Mesothelial cell of epicardium (in vitro differentiated cells): ENCODE measurements around the gene HSD11B2. TPM values are rescaled to one million over a fixed set of nuclear protein-coding genes. Genes with fewer than 3 reads are reported as not detected.

Experiments used
- DNase-seq, 2 experiments: peaks; one replicate each; pipeline ENCODE4 v3.0.0; 2021; ENCODE audit warnings: low spot score in 2 of 2; ENCODE audit not compliant: unreplicated experiment in 2 of 2
- H3K27ac Mint-ChIP-seq: 2 replicates; pipeline ENCODE4 v1.8.0; 2021; ENCODE audit warnings: mixed read lengths
- H3K27me3 Mint-ChIP-seq: 2 replicates; pipeline ENCODE4 v1.8.0; 2021; ENCODE audit warnings: low read depth, mixed read lengths
- H3K36me3 Mint-ChIP-seq: 2 replicates; pipeline ENCODE4 v1.8.0; 2021; ENCODE audit warnings: mixed read lengths
- H3K4me1 Mint-ChIP-seq: 2 replicates; pipeline ENCODE4 v1.8.0; 2021; ENCODE audit warnings: mixed read lengths
- H3K4me3 Mint-ChIP-seq: 2 replicates; pipeline ENCODE4 v1.8.0; 2021; ENCODE audit warnings: mild to moderate bottlenecking, moderate library complexity, mixed read lengths
- H3K9me3 Mint-ChIP-seq: 2 replicates; pipeline ENCODE4 v1.8.0; 2021; ENCODE audit warnings: mixed read lengths
- total RNA-seq: library from RNA; stranded (reverse); gene quantifications from 3 replicates; pipeline ENCODE4 v1.2.1, GENCODE V29; 2021
- TF ChIP-seq, protein P1 (sequence below): fragments of 200-600 bp; sonication (generic); IDR thresholded peaks from one replicate; pipeline ENCODE4 v1.5.0; 2021; ENCODE audit warnings: antibody characterized with exemption; ENCODE audit not compliant: unreplicated experiment

Gene HSD11B2
- total RNA-seq, 1 donor from 2014 or later: 3.7 TPM

DNA sequence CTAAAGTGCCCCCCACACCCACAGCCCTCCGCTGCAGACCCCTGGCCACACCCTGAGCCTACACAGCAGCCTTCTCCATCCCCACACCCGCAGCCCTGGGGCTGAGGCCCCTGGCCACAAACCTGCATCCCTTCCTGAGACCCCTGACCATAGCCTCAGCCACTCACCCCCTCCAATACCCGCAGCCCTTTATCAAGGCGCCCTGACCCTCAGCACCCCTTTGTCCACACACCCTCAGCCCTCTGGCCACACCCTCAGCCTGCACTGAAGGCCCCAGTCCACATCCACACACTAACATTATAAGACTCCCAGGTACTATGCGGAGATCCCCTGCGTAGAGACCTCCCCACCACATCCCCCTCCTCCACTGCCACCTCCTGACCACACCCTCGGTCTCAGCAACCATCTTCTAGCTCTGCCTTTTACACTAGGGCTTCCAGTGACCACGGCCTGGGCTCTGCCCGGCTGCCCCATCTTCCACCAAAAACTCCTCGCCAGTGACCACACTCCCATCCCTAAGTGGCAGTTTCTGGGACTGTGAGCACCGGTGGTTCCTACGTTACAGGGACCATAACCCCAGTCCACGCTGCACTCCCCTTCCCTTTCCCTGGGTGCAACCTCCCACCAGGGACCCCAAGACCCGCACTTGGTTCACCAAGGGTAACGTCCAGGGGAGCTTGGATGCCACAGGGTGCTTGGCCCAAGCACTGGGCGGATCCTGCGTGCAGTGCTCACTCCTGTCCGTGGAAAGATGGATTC, 38.4 kb upstream of the HSD11B2 start:
- peak overlapping the region; percentile 36 for H3K4me3 Mint-ChIP-seq
- H3K27me3 Mint-ChIP-seq: peaks cover 71% of the 10 kb centered on the region
- H3K4me1 Mint-ChIP-seq: peaks cover 22% of the 10 kb centered on the region
- TF ChIP-seq, protein P1, sequence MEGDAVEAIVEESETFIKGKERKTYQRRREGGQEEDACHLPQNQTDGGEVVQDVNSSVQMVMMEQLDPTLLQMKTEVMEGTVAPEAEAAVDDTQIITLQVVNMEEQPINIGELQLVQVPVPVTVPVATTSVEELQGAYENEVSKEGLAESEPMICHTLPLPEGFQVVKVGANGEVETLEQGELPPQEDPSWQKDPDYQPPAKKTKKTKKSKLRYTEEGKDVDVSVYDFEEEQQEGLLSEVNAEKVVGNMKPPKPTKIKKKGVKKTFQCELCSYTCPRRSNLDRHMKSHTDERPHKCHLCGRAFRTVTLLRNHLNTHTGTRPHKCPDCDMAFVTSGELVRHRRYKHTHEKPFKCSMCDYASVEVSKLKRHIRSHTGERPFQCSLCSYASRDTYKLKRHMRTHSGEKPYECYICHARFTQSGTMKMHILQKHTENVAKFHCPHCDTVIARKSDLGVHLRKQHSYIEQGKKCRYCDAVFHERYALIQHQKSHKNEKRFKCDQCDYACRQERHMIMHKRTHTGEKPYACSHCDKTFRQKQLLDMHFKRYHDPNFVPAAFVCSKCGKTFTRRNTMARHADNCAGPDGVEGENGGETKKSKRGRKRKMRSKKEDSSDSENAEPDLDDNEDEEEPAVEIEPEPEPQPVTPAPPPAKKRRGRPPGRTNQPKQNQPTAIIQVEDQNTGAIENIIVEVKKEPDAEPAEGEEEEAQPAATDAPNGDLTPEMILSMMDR: no peak
- H3K9me3 Mint-ChIP-seq: no peaks in the 10 kb centered on the region
- H3K27ac Mint-ChIP-seq: no peak overlapping the region
- DNase-seq: no peak
- no peaks in the 10 kb centered on the region for H3K36me3 Mint-ChIP-seq

GRCh38 chr16:67393111-67393787, 37.7 kb upstream of the HSD11B2 start, which contains the start of gene TPPP3:
Gene TPPP3 (minus strand): TSS chr16:67393498. CDS start chr16:67391111, 2,387 bp downstream.
- TF ChIP-seq, protein P1: peak; percentile 70
- Mint-ChIP-seq H3K27ac (no peak within 1 kb of the TSS), H3K36me3 (no peaks in the 10 kb centered on the region)

DNA sequence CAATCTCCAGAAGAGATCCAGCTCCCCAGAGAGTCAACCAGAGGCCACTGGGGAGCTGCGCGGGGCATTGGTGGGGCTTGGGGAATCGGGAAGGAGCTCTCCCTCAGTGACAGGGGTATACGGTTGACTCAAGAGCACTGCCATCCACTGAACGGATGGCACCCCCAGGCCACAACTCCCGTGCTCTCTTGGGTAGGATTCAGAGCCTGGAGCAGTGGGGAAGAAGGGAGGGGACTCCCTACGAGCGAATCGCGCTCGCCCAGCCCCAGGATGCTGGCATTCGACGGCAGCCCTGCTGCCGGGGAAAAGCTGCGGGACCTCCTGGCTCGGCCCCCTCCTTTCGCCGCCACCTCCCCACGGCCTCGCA, 37.1 kb upstream of the HSD11B2 start:
- no peak for DNase-seq
- Mint-ChIP-seq H3K27ac (no peak overlapping the region), H3K27me3 (peaks cover 62% of the 10 kb centered on the region), H3K4me3 (peak overlapping the region; percentile 50), H3K4me1 (peaks cover 22% of the 10 kb centered on the region), H3K36me3 (no peaks in the 10 kb centered on the region), H3K9me3 (no peaks in the 10 kb centered on the region)
- TF ChIP-seq, protein P1: no peak

More at GRCh38 chr16:67393111-67393787, 37.7 kb upstream of the HSD11B2 start, which contains the start of gene TPPP3:
- Mint-ChIP-seq H3K27me3 (peaks cover 68% of the 10 kb centered on the region), H3K9me3 (no peaks in the 10 kb centered on the region), H3K4me1 (peaks cover 22% of the 10 kb centered on the region), H3K4me3 (peak within 1 kb of the TSS; percentile 50)
- DNase-seq: peak; percentile 65 to 74

GRCh38 chr16:67394155-67395104, 36.5 kb upstream of the HSD11B2 start:
- no peak for DNase-seq
- Mint-ChIP-seq H3K9me3 (no peaks in the 10 kb centered on the region), H3K27me3 (peaks cover 61% of the 10 kb centered on the region), H3K27ac (no peak overlapping the region), H3K4me3 (peak overlapping the region; percentile 33), H3K36me3 (no peaks in the 10 kb centered on the region), H3K4me1 (peaks cover 22% of the 10 kb centered on the region)
- TF ChIP-seq, protein P1: no peak

DNA sequence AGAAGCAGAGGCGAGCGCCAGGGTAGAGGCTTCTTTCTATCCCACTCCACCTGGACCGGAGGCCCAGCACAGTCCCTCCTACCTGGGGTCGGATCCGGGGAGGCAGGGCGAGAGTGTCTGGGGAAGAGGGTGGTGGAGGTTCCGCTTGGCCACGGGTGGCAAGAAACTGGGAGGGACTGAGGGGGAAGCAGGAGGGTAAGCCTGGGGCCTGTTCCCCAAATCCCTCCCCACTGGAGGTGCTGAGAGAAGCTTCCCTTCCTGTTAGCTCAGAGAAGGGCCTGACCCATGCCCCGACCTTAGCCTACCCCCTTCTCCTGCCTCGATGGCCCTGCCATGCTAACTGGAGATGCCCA, 35.8 kb upstream of the HSD11B2 start:
- no peak overlapping the region for H3K27ac Mint-ChIP-seq
- H3K4me1 Mint-ChIP-seq: peaks cover 25% of the 10 kb centered on the region
- TF ChIP-seq, protein P1: no peak
- no peaks in the 10 kb centered on the region for H3K36me3 Mint-ChIP-seq
- no peak for DNase-seq
- peaks cover 57% of the 10 kb centered on the region for H3K27me3 Mint-ChIP-seq
- H3K4me3 Mint-ChIP-seq: no peak overlapping the region
- H3K9me3 Mint-ChIP-seq: no peaks in the 10 kb centered on the region
